GM21717 (cell line): Measurements from ENCODE around the gene ACTMAP.

Experiments used
- ATAC-seq: cut with Tn5 transposase; IDR thresholded peaks from one replicate; pipeline ENCODE4 v1.9.1; 2021; ENCODE audit warnings: mild to moderate bottlenecking, moderate library complexity; ENCODE audit not compliant: unreplicated experiment

The ACTMAP gene

GRCh38 chr19:40701758-40702157, 48.5 kb downstream of the ACTMAP start:
- no peak for ATAC-seq

DNA sequence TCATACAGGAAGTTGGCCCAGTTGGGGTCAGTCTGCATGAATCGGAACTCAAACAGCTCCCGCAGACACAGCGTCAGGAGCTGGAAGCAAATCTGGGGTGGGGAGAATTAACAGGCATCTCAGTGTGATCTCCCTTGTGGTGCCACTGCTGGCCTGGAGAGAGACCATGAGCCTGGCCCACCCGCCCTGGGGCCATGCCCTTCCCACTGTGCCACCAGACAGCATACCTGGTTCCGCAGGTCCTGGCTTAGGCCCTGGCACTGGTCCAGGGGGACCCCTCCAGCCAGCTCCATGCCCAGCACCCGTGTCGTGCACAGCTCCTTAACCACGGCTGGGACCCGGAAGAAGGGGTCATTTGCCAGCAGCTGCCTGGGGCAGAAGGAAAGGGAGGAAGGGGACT, 50.2 kb downstream of the ACTMAP start:
- ATAC-seq: no peak

GRCh38 chr19:40697007-40697406, 53.3 kb downstream of the ACTMAP start:
- no peak for ATAC-seq

GRCh38 chr19:40695881-40696280, 54.4 kb downstream of the ACTMAP start:
- no peak for ATAC-seq

- ATAC-seq: no peak
Measured at GRCh38 chr19:40693896-40694295, 56.4 kb downstream of the ACTMAP start.

DNA sequence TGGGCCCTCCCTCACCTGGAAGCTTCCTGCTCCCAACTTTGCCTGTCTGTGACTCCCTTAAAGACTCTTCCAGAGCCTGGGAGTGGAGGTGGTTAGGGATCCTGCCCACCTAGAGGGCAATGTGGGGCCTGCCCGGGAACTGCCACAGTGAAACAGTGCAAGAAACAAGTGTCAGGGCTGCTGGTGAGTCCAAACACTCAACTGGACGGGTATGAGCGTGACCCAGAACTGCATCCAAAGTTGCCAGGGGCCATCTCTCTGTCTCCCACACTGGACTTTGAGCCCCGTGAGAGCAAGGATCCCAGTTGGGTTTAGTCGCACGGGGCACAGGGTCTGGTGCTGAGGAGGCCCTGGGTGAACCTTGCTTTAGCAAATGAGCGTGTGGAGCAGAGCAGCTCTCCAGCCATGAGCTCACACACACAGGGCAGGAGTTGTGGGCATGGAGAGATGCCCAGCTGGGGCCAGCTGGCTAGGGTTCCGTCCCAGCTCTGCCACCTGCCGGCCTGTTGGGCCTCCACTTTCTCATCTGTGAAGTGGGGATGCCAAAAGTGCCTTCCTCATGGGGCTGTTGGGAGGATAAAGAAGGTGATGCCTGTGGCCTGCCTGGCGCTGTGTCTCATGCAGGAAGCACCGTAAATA, 57.0 kb downstream of the ACTMAP start:
- no peak for ATAC-seq

DNA sequence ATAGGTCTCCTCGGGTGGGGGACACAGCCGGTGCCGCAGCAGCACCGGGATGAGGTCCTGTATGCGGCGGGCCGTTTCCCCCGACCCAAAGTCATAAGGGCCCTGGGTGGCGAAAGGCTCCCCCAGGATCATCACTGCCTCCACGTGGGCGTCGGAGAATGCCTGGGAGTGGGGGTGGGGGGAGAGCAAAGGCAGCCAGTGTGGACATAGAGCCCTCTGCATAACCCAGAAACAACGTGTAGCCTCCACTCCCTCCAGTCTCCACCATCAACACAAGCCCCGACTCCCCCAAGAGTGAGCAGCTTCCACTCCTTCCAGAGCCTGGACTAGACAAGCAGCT, 58.1 kb downstream of the ACTMAP start:
- no peak for ATAC-seq

DNA sequence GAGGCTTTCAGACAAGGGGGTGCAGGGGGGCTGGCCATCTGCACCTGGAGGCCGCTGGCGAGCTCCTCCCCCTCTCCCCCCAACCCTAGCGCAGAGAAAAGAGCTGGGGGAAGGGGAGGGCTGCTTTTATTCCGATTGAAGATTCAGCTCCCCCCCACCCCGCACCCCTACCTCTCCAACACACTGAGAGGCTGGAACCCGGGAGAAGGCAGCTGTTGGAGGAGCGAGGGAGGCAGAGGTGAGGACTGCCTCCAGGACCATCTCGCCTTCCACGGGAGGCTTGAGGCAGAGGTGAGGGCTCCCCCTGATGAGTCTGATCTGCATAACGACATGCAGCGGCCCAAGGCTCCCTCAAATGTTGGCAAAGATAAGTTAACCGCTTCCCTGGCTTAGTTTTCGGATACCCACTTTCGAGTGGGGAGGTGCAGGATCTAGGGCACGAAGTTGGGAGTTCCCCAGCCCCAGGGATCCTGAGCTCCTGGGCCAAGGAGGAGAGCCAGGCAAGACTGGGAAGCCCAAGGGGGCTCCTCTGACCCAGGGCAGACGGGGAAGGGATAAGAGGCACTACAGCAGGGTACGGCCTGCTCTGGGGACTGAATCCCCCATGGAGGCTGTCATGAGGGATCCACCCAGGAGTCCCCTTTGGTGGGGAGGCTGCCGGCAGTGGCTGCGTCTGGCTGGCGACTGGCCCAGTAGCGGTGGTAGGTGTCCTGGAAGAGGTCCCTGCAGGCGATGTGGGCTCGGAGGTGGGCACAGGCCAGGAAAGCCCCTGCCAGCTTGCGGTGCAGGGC, 58.7 kb downstream of the ACTMAP start:
- no peak for ATAC-seq
